SK-N-SH (cell line): ENCODE results near the gene CNPY4. TPM values are rescaled to one million over a fixed set of nuclear protein-coding genes. Genes with fewer than 3 reads are reported as not detected.

ENCODE experiments used
- CTCF ChIA-PET: fragments of 300-600, 350-600 bp; formaldehyde crosslinking; extraction: SDS; loops from one replicate; lab custom pipeline; 2021; lab: Yijun Ruan, JAX
- POLR2A ChIA-PET: fragments of 350-600 bp; sonication (Branson Sonifier 250); formaldehyde crosslinking; extraction: SDS; loops from one replicate; lab custom pipeline; 2020; ENCODE audit warnings: antibody characterized with exemption, inconsistent platforms; lab: Yijun Ruan, JAX
- DNase-seq: peaks from one replicate; pipeline ENCODE4 v3.0.0; 2012
- H2AFZ ChIP-seq: fragments of 200-600 bp; sonication (generic); 2 replicates; pipeline ENCODE4 v1.8.1; 2016; ENCODE audit warnings: antibody characterized with exemption, mild to moderate bottlenecking, low read depth
- H3F3A ChIP-seq: fragments of 200-600 bp; sonication (generic); replicated peaks from 2 replicates; pipeline ENCODE3; 2016; ENCODE audit warnings: antibody characterized with exemption, mild to moderate bottlenecking; ENCODE audit not compliant: insufficient read depth
- H3K27ac ChIP-seq, 2 experiments: fragments of 200-500 bp in 1 of 2; fragments of 200-600 bp in 1 of 2; sonication (Bioruptor generic) in 1 of 2; sonication (generic), shearing (Covaris generic) in 1 of 2; 2 replicates each; pipeline versions ENCODE4 v1.5.1 to v1.6.1; 2014 to 2016; ENCODE audit warnings: low read depth in 2 of 2, inconsistent platforms in 1 of 2, low read length in 1 of 2, mild to moderate bottlenecking in 1 of 2, mixed read lengths in 1 of 2
- H3K27me3 ChIP-seq: fragments of 200-600 bp; sonication (generic), shearing (Covaris generic); 2 replicates; pipeline ENCODE4 v1.6.1; 2016; ENCODE audit warnings: mixed run types; ENCODE audit not compliant: insufficient read depth
- H3K36me3 ChIP-seq, 2 experiments: fragments of 200-500 bp in 1 of 2; fragments of 200-600 bp in 1 of 2; sonication (Bioruptor generic) in 1 of 2; sonication (generic) in 1 of 2; replicated peaks in 1 of 2; 2 replicates each; pipeline versions ENCODE3 to v1.5.1; 2014 to 2016; ENCODE audit warnings: low read length in 1 of 2, mild to moderate bottlenecking in 1 of 2; ENCODE audit not compliant: insufficient read depth in 2 of 2, control insufficient read depth in 1 of 2
- H3K4me1 ChIP-seq, 2 experiments: fragments of 200-500 bp in 1 of 2; fragments of 200-600 bp in 1 of 2; sonication (Bioruptor generic) in 1 of 2; sonication (generic), shearing (Covaris generic) in 1 of 2; 2 replicates each; pipeline versions ENCODE4 v1.5.1 to v1.6.1; 2014 to 2016; ENCODE audit warnings: low read depth in 1 of 2, low read length in 1 of 2, mixed run types in 1 of 2; ENCODE audit not compliant: insufficient read depth in 2 of 2, control insufficient read depth in 1 of 2
- H3K4me2 ChIP-seq: fragments of 200-600 bp; sonication (generic), shearing (Covaris generic); 2 replicates; pipeline ENCODE4 v1.6.1; 2017; ENCODE audit warnings: mixed run types
- H3K4me3 ChIP-seq, 2 experiments: fragments of 200-500 bp in 1 of 2; fragments of 200-600 bp in 1 of 2; sonication (Bioruptor generic) in 1 of 2; sonication (generic), shearing (Covaris generic) in 1 of 2; 2 replicates each; pipeline versions ENCODE4 v1.5.1 to v1.8.1; 2014 to 2016; ENCODE audit warnings: low read depth in 2 of 2, inconsistent platforms in 1 of 2, low read length in 1 of 2, mild to moderate bottlenecking in 1 of 2, mixed read lengths in 1 of 2, moderate library complexity in 1 of 2
- H3K79me2 ChIP-seq: fragments of 200-600 bp; sonication (generic); 2 replicates; pipeline ENCODE4 v1.8.1; 2017; ENCODE audit warnings: mild to moderate bottlenecking; ENCODE audit not compliant: insufficient read depth
- H3K9ac ChIP-seq: fragments of 200-600 bp; sonication (generic); 2 replicates; pipeline ENCODE4 v1.6.1; 2017; ENCODE audit warnings: mixed run types
- H3K9me2 ChIP-seq: fragments of 200-600 bp; sonication (generic); 2 replicates; pipeline ENCODE4 v1.6.1; 2017; ENCODE audit warnings: mixed run types
- H3K9me3 ChIP-seq: fragments of 200-600 bp; sonication (generic); 2 replicates; pipeline ENCODE4 v1.6.1; 2017; ENCODE audit warnings: mixed run types, mild to moderate bottlenecking, moderate library complexity
- H4K20me1 ChIP-seq: fragments of 200-600 bp; sonication (generic); 2 replicates; pipeline ENCODE4 v1.6.1; 2017; ENCODE audit warnings: mild to moderate bottlenecking, mixed run types; ENCODE audit not compliant: insufficient read depth
- CHD2 ChIP-seq: fragments of 150-350 bp; IDR thresholded peaks from 2 replicates; pipeline ENCODE4 v1.6.1; 2018; ENCODE audit warnings: low read length; ENCODE audit not compliant: partially characterized antibody
- ELF1 ChIP-seq: IDR thresholded peaks from 2 replicates; pipeline ENCODE4 v1.4.0; 2012
- EP300 ChIP-seq, 2 experiments: IDR thresholded peaks; 2 replicates each; pipeline versions ENCODE4 v1.4.0 to v1.6.1; 2012; ENCODE audit warnings: borderline replicate concordance in 1 of 2, low read depth in 1 of 2, low read length in 1 of 2
- FOSL2 ChIP-seq: IDR thresholded peaks from 2 replicates; pipeline ENCODE4 v1.4.0; 2012; ENCODE audit warnings: low read depth, mild to moderate bottlenecking, moderate library complexity, borderline replicate concordance
- FOXJ3 ChIP-seq: sonication (generic); formaldehyde crosslinking; IDR thresholded peaks from 2 replicates; pipeline ENCODE4 v1.5.1; 2020; ENCODE audit warnings: mild to moderate bottlenecking, missing genetic modification reagents
- GABPA ChIP-seq: IDR thresholded peaks from 2 replicates; pipeline ENCODE4 v1.4.0; 2012; ENCODE audit warnings: low read depth, mild to moderate bottlenecking
- GATA2 ChIP-seq: sonication (generic); formaldehyde crosslinking; IDR thresholded peaks from 2 replicates; pipeline ENCODE4 v1.5.0; 2020; ENCODE audit warnings: mild to moderate bottlenecking, missing genetic modification reagents
- IRF3 ChIP-seq: fragments of 150-350 bp; IDR thresholded peaks from 2 replicates; pipeline ENCODE4 v1.6.1; 2016; ENCODE audit warnings: mild to moderate bottlenecking, low read depth, low read length
- JUND ChIP-seq: IDR thresholded peaks from 2 replicates; pipeline ENCODE4 v1.4.0; 2012
- NRF1 ChIP-seq: IDR thresholded peaks from 2 replicates; pipeline ENCODE4 v1.6.1; 2012; ENCODE audit warnings: low read depth, mild to moderate bottlenecking, low read length
- POLR2AphosphoS5 ChIP-seq: IDR thresholded peaks from 2 replicates; pipeline ENCODE4 v1.6.1; 2012; ENCODE audit warnings: low read depth, low read length
- SIN3A ChIP-seq: IDR thresholded peaks from 2 replicates; pipeline ENCODE4 v1.6.1; 2012; ENCODE audit warnings: low read depth, mild to moderate bottlenecking, low read length, moderate library complexity, borderline replicate concordance
- SMC3 ChIP-seq: IDR thresholded peaks from 2 replicates; pipeline ENCODE4 v1.6.1; 2012; ENCODE audit warnings: low read depth, low read length, improper control_type of control experiment
- TAF1 ChIP-seq: IDR thresholded peaks from 2 replicates; pipeline ENCODE4 v1.6.1; 2012; ENCODE audit warnings: low read depth, mild to moderate bottlenecking, low read length, moderate library complexity, borderline replicate concordance
- TCF12 ChIP-seq: IDR thresholded peaks from 2 replicates; pipeline ENCODE4 v1.4.0; 2012
- TEAD4 ChIP-seq: IDR thresholded peaks from 2 replicates; pipeline ENCODE4 v1.4.0; 2012; ENCODE audit warnings: mild to moderate bottlenecking, borderline replicate concordance; ENCODE audit not compliant: insufficient read depth
- ZBTB33 ChIP-seq: IDR thresholded peaks from 2 replicates; pipeline ENCODE4 v1.4.0; 2012; ENCODE audit warnings: low read depth, borderline replicate concordance
- WGBS: methylation state at CpG from one replicate; pipeline ENCODE4 v1.1.6; 2017; ENCODE audit warnings: low lambda C conversion rate; 5-methylcytosine and 5-hydroxymethylcytosine counted together
- polyA plus RNA-seq, 3 experiments: library from polyadenylated mRNA; depleted of rRNA; stranded (reverse); fragments of >200 nt; gene quantifications; 2 replicates each; pipeline ENCODE4 v1.2.3, GENCODE V29; 2012
- TF ChIP-seq, protein P1 (sequence below): IDR thresholded peaks from 2 replicates; pipeline ENCODE4 v1.4.0; 2012; ENCODE audit warnings: low read depth
- TF ChIP-seq, protein P2 (sequence below): fragments of 200-600 bp; sonication (generic); IDR thresholded peaks from 2 replicates; pipeline ENCODE4 v1.6.1; 2017; ENCODE audit warnings: antibody characterized with exemption, mild to moderate bottlenecking, moderate library complexity

Gene CNPY4
- polyA plus RNA-seq, 1 of the 3 experiments (the other 2 are of a cell fraction), result 52.0 TPM

GRCh38 chr7:100107125-100107737, 12.2 kb upstream of the CNPY4 start (continued):
- TF ChIP-seq IRF3, result no peak

GRCh38 chr7:100107890-100108289, 11.5 kb upstream of the CNPY4 start:
- Histone ChIP-seq H3K27ac (no peak overlapping the region), H3K36me3 (peaks cover 39 to 47% of the 10 kb centered on the region in 2 experiments), H3K9ac (no peak overlapping the region), H3K27me3 (no peaks in the 10 kb centered on the region), H3K9me3 (no peaks in the 10 kb centered on the region), H2AFZ (no peak overlapping the region), H3K79me2 (peaks cover 3% of the 10 kb centered on the region; the same call in 1 of the 2 replicates), H3K4me3 (no peak overlapping the region), H3K9me2 (no peaks in the 10 kb centered on the region), H3F3A (peaks cover 32% of the 10 kb centered on the region), H3K4me2 (no peak overlapping the region), H3K4me1 (peaks cover 0 to 2% of the 10 kb centered on the region in 2 experiments; a peak in 2 of 4 replicates), H4K20me1 (no peaks in the 10 kb centered on the region)
- CTCF ChIA-PET, result no interaction called here
- DNase-seq, result no peak
- no peak for TF ChIP-seq CHD2
- TF ChIP-seq GABPA, result no peak
- no peak for TF ChIP-seq TAF1
- TF ChIP-seq POLR2AphosphoS5, result no peak
- TF ChIP-seq GATA2 (CRISPR knock-in tag), result no peak
- no peak for TF ChIP-seq NRF1
- no peak for TF ChIP-seq ELF1
- no peak for TF ChIP-seq FOXJ3 (CRISPR knock-in tag)
- TF ChIP-seq EP300 (IDR thresholded peaks at IDR 0.05; ENCODE audit: borderline replicate concordance in 1 of 2, low read depth in 1 of 2, low read length in 1 of 2), result no peak
- TF ChIP-seq FOSL2, result no peak
- no peak for TF ChIP-seq TCF12
- TF ChIP-seq, protein P1, sequence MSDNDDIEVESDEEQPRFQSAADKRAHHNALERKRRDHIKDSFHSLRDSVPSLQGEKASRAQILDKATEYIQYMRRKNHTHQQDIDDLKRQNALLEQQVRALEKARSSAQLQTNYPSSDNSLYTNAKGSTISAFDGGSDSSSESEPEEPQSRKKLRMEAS, result no peak
- 87% methylated on average over 11 of the region's 11 CpGs for WGBS
- POLR2A ChIA-PET, result no interaction called here

DNA sequence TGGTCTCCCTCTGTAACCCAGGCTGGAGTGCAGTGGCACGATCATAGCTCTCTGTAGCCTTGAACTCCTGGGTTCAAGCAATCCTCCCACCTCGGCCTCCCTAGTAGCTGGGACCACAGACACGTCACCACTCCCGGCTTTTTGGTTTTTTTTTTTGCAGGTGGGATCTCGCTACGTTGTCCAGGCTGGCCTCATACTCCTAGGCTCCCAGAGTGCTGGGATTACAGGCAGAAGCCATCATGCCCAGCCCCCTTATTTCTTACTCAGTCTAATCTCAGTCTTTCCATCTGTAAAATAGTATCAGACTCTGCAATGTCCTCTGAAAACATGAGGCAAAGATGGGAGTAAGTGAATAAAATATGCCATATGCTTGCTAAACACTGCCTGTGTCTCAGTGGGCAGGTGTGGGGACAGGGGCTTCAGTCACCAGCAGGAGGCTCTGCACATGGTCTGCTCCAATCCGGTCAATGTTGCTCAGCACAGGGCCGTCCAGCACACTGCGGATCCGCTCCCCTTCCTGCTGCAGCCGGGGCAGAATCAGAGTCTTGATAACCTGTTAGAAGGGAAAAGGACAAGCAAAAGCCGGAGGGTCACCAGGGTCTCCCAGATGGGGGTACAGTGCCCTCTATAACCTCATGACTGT, 9.8 kb upstream of the CNPY4 start:
- Histone ChIP-seq H3K4me2 (no peak overlapping the region), H3K79me2 (no peaks in the 10 kb centered on the region), H3K27me3 (no peaks in the 10 kb centered on the region), H3K36me3 (peaks cover 39 to 44% of the 10 kb centered on the region in 2 experiments), H3K4me3 (no peak overlapping the region), H3K4me1 (no peaks in the 10 kb centered on the region), H3K9ac (no peak overlapping the region), H3F3A (peaks cover 25% of the 10 kb centered on the region), H2AFZ (no peak overlapping the region), H3K27ac (no peak overlapping the region), H3K9me2 (no peaks in the 10 kb centered on the region), H3K9me3 (no peaks in the 10 kb centered on the region), H4K20me1 (no peaks in the 10 kb centered on the region)
- DNase-seq, result peak; percentile 56
- 90% methylated on average over 12 of the region's 12 CpGs for WGBS
- no peak for TF ChIP-seq GABPA
- no peak for TF ChIP-seq ELF1
- 0 out of 2 replicates have a peak, but pooled peaks have one; percentile 2 for TF ChIP-seq SMC3
- TF ChIP-seq NRF1, result no peak
- no peak for TF ChIP-seq JUND
- TF ChIP-seq TEAD4, result no peak
- TF ChIP-seq, protein P2, sequence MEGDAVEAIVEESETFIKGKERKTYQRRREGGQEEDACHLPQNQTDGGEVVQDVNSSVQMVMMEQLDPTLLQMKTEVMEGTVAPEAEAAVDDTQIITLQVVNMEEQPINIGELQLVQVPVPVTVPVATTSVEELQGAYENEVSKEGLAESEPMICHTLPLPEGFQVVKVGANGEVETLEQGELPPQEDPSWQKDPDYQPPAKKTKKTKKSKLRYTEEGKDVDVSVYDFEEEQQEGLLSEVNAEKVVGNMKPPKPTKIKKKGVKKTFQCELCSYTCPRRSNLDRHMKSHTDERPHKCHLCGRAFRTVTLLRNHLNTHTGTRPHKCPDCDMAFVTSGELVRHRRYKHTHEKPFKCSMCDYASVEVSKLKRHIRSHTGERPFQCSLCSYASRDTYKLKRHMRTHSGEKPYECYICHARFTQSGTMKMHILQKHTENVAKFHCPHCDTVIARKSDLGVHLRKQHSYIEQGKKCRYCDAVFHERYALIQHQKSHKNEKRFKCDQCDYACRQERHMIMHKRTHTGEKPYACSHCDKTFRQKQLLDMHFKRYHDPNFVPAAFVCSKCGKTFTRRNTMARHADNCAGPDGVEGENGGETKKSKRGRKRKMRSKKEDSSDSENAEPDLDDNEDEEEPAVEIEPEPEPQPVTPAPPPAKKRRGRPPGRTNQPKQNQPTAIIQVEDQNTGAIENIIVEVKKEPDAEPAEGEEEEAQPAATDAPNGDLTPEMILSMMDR, result peak; percentile 33
- no peak for TF ChIP-seq ZBTB33
- TF ChIP-seq SIN3A, result no peak
- POLR2A ChIA-PET, result interaction anchor here (1.0 kb wide), 1 partner anchor 9 kb away, joined by 4 read pairs; no protein-coding TSS in a partner anchor
- CTCF ChIA-PET, result interaction anchor here (0.8 to 1.2 kb wide), 2 partner anchors 23 to 27 kb away, joined by 3 to 4 read pairs; no protein-coding TSS in a partner anchor
